HL-60 (cell line): ENCODE data around the gene TULP4.
"Not testable (repeated sequence)": the region's sequence is repeated elsewhere in the genome, so short reads cannot be mapped to it uniquely, and the experiment has no call there.

ENCODE experiments used
- DNase-seq, 2 experiments: peaks; one replicate each; pipeline ENCODE4 v3.0.0-alpha.2; 2010 to 2020; ENCODE audit warnings: low read depth in 1 of 2, low spot score in 1 of 2
- H3K27ac ChIP-seq: fragments of 250-450 bp; sonication (Bioruptor Pico); replicated peaks from 2 replicates; pipeline ENCODE4 v1.5.1; 2020; ENCODE audit warnings: mild to moderate bottlenecking, moderate library complexity
- H3K27me3 ChIP-seq: fragments of 250-450 bp; sonication (Bioruptor Pico); 2 replicates; pipeline ENCODE4 v1.5.1; 2021; ENCODE audit warnings: mild to moderate bottlenecking, moderate library complexity; ENCODE audit not compliant: insufficient read depth, poor library complexity, severe bottlenecking
- H3K4me3 ChIP-seq: replicated peaks from 2 replicates; pipeline ENCODE4 v1.5.1; 2011; ENCODE audit warnings: mild to moderate bottlenecking, control low read depth, low read length; ENCODE audit not compliant: insufficient read depth
- GABPA ChIP-seq: IDR thresholded peaks from 2 replicates; pipeline ENCODE4 v1.6.1; 2012; ENCODE audit warnings: low read depth
- POLR2AphosphoS5 ChIP-seq: IDR thresholded peaks from 2 replicates; pipeline ENCODE4 v1.6.1; 2012; ENCODE audit warnings: low read depth
- SPI1 ChIP-seq: IDR thresholded peaks from 2 replicates; pipeline ENCODE4 v1.6.1; 2012; ENCODE audit warnings: low read depth, mild to moderate bottlenecking, borderline replicate concordance
- TF ChIP-seq, protein P1 (sequence below): IDR thresholded peaks from 2 replicates; pipeline ENCODE4 v1.6.1; 2012; ENCODE audit warnings: low read depth; ENCODE audit not compliant: insufficient replicate concordance
- TF ChIP-seq, protein P2 (sequence below): IDR thresholded peaks from one replicate; pipeline ENCODE4 v1.5.1; 2011; ENCODE audit warnings: low read length, control low read depth, inconsistent platforms; ENCODE audit not compliant: insufficient read depth

Gene TULP4

DNA sequence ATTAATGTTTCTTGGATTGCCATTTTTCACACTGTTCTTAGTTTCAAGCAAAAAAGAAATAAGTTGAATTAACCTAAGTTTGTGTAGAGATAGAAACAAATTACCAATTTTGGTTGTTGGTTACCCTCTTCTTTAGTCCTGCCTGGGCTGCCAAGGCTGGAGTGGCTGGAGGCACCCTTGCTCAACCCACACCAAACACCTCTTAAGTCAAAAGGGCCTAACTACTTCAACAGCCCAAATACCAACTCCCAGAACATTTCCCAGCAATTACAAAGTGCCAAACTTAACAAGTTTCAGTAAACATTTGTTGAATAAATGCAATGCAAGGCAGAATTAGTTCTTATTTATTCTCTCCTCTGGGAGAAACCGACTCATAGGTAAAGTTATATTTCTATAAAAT is 209.5 kb downstream of the TULP4 start:
- DNase-seq = no peak
- Histone ChIP-seq H3K4me3 (no peak overlapping the region), H3K27me3 (peaks cover 10% of the 10 kb centered on the region), H3K27ac (no peak overlapping the region)
- TF ChIP-seq, protein P1, sequence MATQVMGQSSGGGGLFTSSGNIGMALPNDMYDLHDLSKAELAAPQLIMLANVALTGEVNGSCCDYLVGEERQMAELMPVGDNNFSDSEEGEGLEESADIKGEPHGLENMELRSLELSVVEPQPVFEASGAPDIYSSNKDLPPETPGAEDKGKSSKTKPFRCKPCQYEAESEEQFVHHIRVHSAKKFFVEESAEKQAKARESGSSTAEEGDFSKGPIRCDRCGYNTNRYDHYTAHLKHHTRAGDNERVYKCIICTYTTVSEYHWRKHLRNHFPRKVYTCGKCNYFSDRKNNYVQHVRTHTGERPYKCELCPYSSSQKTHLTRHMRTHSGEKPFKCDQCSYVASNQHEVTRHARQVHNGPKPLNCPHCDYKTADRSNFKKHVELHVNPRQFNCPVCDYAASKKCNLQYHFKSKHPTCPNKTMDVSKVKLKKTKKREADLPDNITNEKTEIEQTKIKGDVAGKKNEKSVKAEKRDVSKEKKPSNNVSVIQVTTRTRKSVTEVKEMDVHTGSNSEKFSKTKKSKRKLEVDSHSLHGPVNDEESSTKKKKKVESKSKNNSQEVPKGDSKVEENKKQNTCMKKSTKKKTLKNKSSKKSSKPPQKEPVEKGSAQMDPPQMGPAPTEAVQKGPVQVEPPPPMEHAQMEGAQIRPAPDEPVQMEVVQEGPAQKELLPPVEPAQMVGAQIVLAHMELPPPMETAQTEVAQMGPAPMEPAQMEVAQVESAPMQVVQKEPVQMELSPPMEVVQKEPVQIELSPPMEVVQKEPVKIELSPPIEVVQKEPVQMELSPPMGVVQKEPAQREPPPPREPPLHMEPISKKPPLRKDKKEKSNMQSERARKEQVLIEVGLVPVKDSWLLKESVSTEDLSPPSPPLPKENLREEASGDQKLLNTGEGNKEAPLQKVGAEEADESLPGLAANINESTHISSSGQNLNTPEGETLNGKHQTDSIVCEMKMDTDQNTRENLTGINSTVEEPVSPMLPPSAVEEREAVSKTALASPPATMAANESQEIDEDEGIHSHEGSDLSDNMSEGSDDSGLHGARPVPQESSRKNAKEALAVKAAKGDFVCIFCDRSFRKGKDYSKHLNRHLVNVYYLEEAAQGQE = no peak

GRCh38 chr6:158522616-158523015 is 210.4 kb downstream of the TULP4 start:
- TF ChIP-seq, protein P2, sequence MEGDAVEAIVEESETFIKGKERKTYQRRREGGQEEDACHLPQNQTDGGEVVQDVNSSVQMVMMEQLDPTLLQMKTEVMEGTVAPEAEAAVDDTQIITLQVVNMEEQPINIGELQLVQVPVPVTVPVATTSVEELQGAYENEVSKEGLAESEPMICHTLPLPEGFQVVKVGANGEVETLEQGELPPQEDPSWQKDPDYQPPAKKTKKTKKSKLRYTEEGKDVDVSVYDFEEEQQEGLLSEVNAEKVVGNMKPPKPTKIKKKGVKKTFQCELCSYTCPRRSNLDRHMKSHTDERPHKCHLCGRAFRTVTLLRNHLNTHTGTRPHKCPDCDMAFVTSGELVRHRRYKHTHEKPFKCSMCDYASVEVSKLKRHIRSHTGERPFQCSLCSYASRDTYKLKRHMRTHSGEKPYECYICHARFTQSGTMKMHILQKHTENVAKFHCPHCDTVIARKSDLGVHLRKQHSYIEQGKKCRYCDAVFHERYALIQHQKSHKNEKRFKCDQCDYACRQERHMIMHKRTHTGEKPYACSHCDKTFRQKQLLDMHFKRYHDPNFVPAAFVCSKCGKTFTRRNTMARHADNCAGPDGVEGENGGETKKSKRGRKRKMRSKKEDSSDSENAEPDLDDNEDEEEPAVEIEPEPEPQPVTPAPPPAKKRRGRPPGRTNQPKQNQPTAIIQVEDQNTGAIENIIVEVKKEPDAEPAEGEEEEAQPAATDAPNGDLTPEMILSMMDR = no peak
- TF ChIP-seq GABPA (no peak), SPI1 (no peak), POLR2AphosphoS5 (no peak)
- TF ChIP-seq, protein P1 = no peak
- H3K27ac ChIP-seq = no peak overlapping the region
- DNase-seq = no peak
- peaks cover 3% of the 10 kb centered on the region for H3K27me3 ChIP-seq
- no peak overlapping the region for H3K4me3 ChIP-seq

GRCh38 chr6:158524311-158524710 is 212.0 kb downstream of the TULP4 start:
- H3K27ac ChIP-seq = no peak overlapping the region
- TF ChIP-seq SPI1 (no peak), GABPA (no peak), POLR2AphosphoS5 (no peak)
- TF ChIP-seq, protein P2 = no peak
- TF ChIP-seq, protein P1 = no peak
- no peak overlapping the region for H3K4me3 ChIP-seq
- no peak for DNase-seq
- H3K27me3 ChIP-seq = no peaks in the 10 kb centered on the region

GRCh38 chr6:158527858-158528257 is 215.6 kb downstream of the TULP4 start:
- not testable (repeated sequence) for H3K27ac ChIP-seq, H3K27me3 ChIP-seq, H3K4me3 ChIP-seq, DNase-seq
